Liver (tissue), 9 donors: ENCODE measurements around the gene MAP3K20. TPM values are rescaled to one million over a fixed set of nuclear protein-coding genes. Genes with fewer than 3 reads are reported as not detected.

Source experiments
- DNase-seq: peaks from one replicate; pipeline ENCODE4 v3.0.0-alpha.2; 2017; ENCODE audit warnings: low spot score
- H3K27ac ChIP-seq, 2 donors: one replicate each; pipeline ENCODE4 v1.7.0; 2013; ENCODE audit warnings: inconsistent platforms in 2 of 2, low read length in 2 of 2, control low read depth in 1 of 2, low read depth in 1 of 2, mild to moderate bottlenecking in 1 of 2
- H3K27me3 ChIP-seq, 4 donors: one replicate each; pipeline versions ENCODE4 v1.6.1 to v1.7.0; 2013; ENCODE audit warnings: low read length in 3 of 4, inconsistent platforms in 1 of 4, mild to moderate bottlenecking in 1 of 4, moderate library complexity in 1 of 4; ENCODE audit not compliant: control insufficient read depth in 4 of 4, insufficient read depth in 4 of 4
- H3K36me3 ChIP-seq, 4 donors: one replicate each; pipeline versions ENCODE4 v1.6.1 to v1.7.0; 2013; ENCODE audit warnings: low read length in 3 of 4, mild to moderate bottlenecking in 3 of 4, low read depth in 1 of 4, moderate library complexity in 1 of 4; ENCODE audit not compliant: control insufficient read depth in 4 of 4, insufficient read depth in 3 of 4
- H3K4me1 ChIP-seq, 4 donors: one replicate each; pipeline versions ENCODE4 v1.6.1 to v1.7.0; 2013; ENCODE audit warnings: low read length in 3 of 4, mild to moderate bottlenecking in 3 of 4, moderate library complexity in 1 of 4; ENCODE audit not compliant: control insufficient read depth in 4 of 4, insufficient read depth in 4 of 4
- H3K4me3 ChIP-seq, 3 donors: one replicate each; pipeline versions ENCODE4 v1.6.1 to v1.7.0; 2013; ENCODE audit warnings: low read length in 3 of 3, control low read depth in 1 of 3, low read depth in 1 of 3, mild to moderate bottlenecking in 1 of 3
- H3K9ac ChIP-seq, 2 donors: one replicate each; pipeline ENCODE4 v1.7.0; 2013; ENCODE audit warnings: low read length in 2 of 2, mild to moderate bottlenecking in 2 of 2, moderate library complexity in 2 of 2, control low read depth in 1 of 2, low read depth in 1 of 2
- H3K9me3 ChIP-seq, 4 donors: one replicate each; pipeline versions ENCODE4 v1.6.1 to v1.7.0; 2013; ENCODE audit warnings: low read length in 3 of 4; ENCODE audit not compliant: control insufficient read depth in 4 of 4
- ATF3 ChIP-seq: IDR thresholded peaks from 2 replicates; pipeline ENCODE4 v1.6.1; 2016; ENCODE audit warnings: antibody characterized with exemption
- EGR1 ChIP-seq, 2 donors: IDR thresholded peaks; 2 replicates each; pipeline ENCODE4 v1.6.1; 2016 to 2018; ENCODE audit warnings: antibody characterized with exemption in 2 of 2, low read depth in 2 of 2
- FOXA1 ChIP-seq: IDR thresholded peaks from 2 replicates; pipeline ENCODE4 v1.6.1; 2016; ENCODE audit warnings: antibody characterized with exemption
- FOXA2 ChIP-seq: IDR thresholded peaks from 2 replicates; pipeline ENCODE4 v1.6.1; 2016; ENCODE audit warnings: antibody characterized with exemption
- HNF4A ChIP-seq, 2 donors: conservative IDR thresholded peaks; 2 replicates each; pipeline ENCODE4 v1.6.1; 2016; ENCODE audit warnings: antibody characterized with exemption in 2 of 2, mild to moderate bottlenecking in 2 of 2
- HNF4G ChIP-seq: IDR thresholded peaks from 2 replicates; pipeline ENCODE4 v1.6.1; 2016; ENCODE audit warnings: antibody characterized with exemption
- JUND ChIP-seq, 2 donors: IDR thresholded peaks; 2 replicates each; pipeline ENCODE4 v1.6.1; 2016; ENCODE audit warnings: antibody characterized with exemption in 2 of 2
- MAX ChIP-seq: IDR thresholded peaks from 2 replicates; pipeline ENCODE4 v1.6.1; 2016; ENCODE audit warnings: antibody characterized with exemption
- NR2F2 ChIP-seq: IDR thresholded peaks from 2 replicates; pipeline ENCODE4 v1.6.1; 2016; ENCODE audit warnings: antibody characterized with exemption
- RAD21 ChIP-seq, 2 donors: IDR thresholded peaks; 2 replicates each; pipeline ENCODE4 v1.6.1; 2016; ENCODE audit warnings: antibody characterized with exemption in 2 of 2, mild to moderate bottlenecking in 2 of 2
- REST ChIP-seq: IDR thresholded peaks from 2 replicates; pipeline ENCODE4 v1.6.1; 2016; ENCODE audit warnings: antibody characterized with exemption, mild to moderate bottlenecking
- RXRA ChIP-seq, 2 donors: IDR thresholded peaks; 2 replicates each; pipeline ENCODE4 v1.6.1; 2017 to 2018; ENCODE audit warnings: antibody characterized with exemption in 2 of 2, mild to moderate bottlenecking in 1 of 2
- SP1 ChIP-seq: IDR thresholded peaks from 2 replicates; pipeline ENCODE4 v1.6.1; 2018; ENCODE audit warnings: antibody characterized with exemption, mild to moderate bottlenecking
- YY1 ChIP-seq: IDR thresholded peaks from 2 replicates; pipeline ENCODE4 v1.6.1; 2016; ENCODE audit warnings: antibody characterized with exemption, mild to moderate bottlenecking
- ZBTB33 ChIP-seq: IDR thresholded peaks from 2 replicates; pipeline ENCODE4 v1.6.1; 2016; ENCODE audit warnings: antibody characterized with exemption
- WGBS: extraction: QIAGEN DNeasy Blood & Tissue Kit; methylation state at CpG from one replicate; pipeline ENCODE4 v1.1.7; 2013; 5-methylcytosine and 5-hydroxymethylcytosine counted together
- polyA plus RNA-seq, 2 donors: library from polyadenylated mRNA; stranded (reverse) in 1 of 2; unstranded in 1 of 2; fragments of 200-250 nt in 1 of 2; fragments of >200 nt in 1 of 2; fragmentation: Nextera tagmentation in 1 of 2; extraction: Ambion mirVana in 1 of 2; gene quantifications; one replicate each; pipeline versions ENCODE4 v1.2.1 to v1.2.3, GENCODE V29; 2013 to 2015
- total RNA-seq, 2 donors: library from RNA; depleted of rRNA; stranded (reverse); fragments of >200 nt; gene quantifications; one replicate each; pipeline ENCODE4 v1.2.3, GENCODE V29; 2014
- donor health status: healthy.
- donor health status: healthy.
- donor health status: healthy.
- donor health status: healthy.
- donor health status: healthy.

Gene MAP3K20
- total and polyA plus RNA-seq, 4 donors, result 9.1 to 22.6 (median 14.9) TPM

- Histone ChIP-seq H3K36me3 (peaks cover 0 to 2% (median 0%) of the 10 kb centered on the region in 4 donors), H3K4me1 (peaks cover 0 to 2% (median under 1%) of the 10 kb centered on the region in 4 donors), H3K27me3 (no peaks in the 10 kb centered on the region), H3K9ac (no peak overlapping the region), H3K4me3 (no peak overlapping the region), H3K9me3 (no peaks in the 10 kb centered on the region), H3K27ac (no peak overlapping the region)
- 99% methylated on average over 1 of the region's 1 CpG for WGBS
- no peak for TF ChIP-seq YY1
- no peak for TF ChIP-seq SP1
- TF ChIP-seq JUND (IDR thresholded peaks at IDR 0.05), result no peak
- TF ChIP-seq HNF4G, result no peak
- TF ChIP-seq FOXA2, result no peak
- no peak for TF ChIP-seq FOXA1
- TF ChIP-seq EGR1 (IDR thresholded peaks at IDR 0.05; ENCODE audit: low read depth in 2 of 2), result no peak
- TF ChIP-seq REST, result no peak
- no peak for TF ChIP-seq RAD21 (IDR thresholded peaks at IDR 0.05)
- no peak for TF ChIP-seq ATF3
- no peak for TF ChIP-seq RXRA (IDR thresholded peaks at IDR 0.05)
- TF ChIP-seq ZBTB33, result no peak
- DNase-seq, result no peak
Measured at GRCh38 chr2:173216051-173216450, 140.4 kb downstream of the MAP3K20 start.

GRCh38 chr2:173216668-173217067, 141.0 kb downstream of the MAP3K20 start:
- Histone ChIP-seq H3K27ac (no peak overlapping the region), H3K9me3 (no peaks in the 10 kb centered on the region), H3K4me3 (no peak overlapping the region), H3K36me3 (no peaks in the 10 kb centered on the region), H3K9ac (no peak overlapping the region), H3K27me3 (no peaks in the 10 kb centered on the region), H3K4me1 (peaks cover 0 to 2% (median under 1%) of the 10 kb centered on the region in 4 donors)
- no peak for DNase-seq
- TF ChIP-seq HNF4A (conservative IDR thresholded peaks at IDR 0.05), result no peak
- no peak for TF ChIP-seq NR2F2
- TF ChIP-seq FOXA1, result no peak
- no peak for TF ChIP-seq FOXA2
- no peak for TF ChIP-seq EGR1 (IDR thresholded peaks at IDR 0.05; ENCODE audit: low read depth in 2 of 2)
- no peak for TF ChIP-seq MAX
- TF ChIP-seq SP1, result no peak
- TF ChIP-seq YY1, result no peak
- no peak for TF ChIP-seq ATF3
- 95% methylated on average over 2 of the region's 2 CpGs for WGBS
